Epithelial cell of proximal tubule (primary cell): Measurements from ENCODE around the gene NPAS3. TPM values are rescaled to one million over a fixed set of nuclear protein-coding genes. Genes with fewer than 3 reads are reported as not detected.

ENCODE experiments used
- DNase-seq: peaks from one replicate; pipeline ENCODE4 v3.0.0-alpha.2; 2011; ENCODE audit warnings: low read depth
- H3K4me3 ChIP-seq: 2 replicates; pipeline ENCODE4 v1.5.1; 2011; ENCODE audit warnings: low read depth, mild to moderate bottlenecking, low read length
- total RNA-seq: library from RNA; depleted of rRNA; stranded (reverse); fragments of >200 nt; gene quantifications from 2 replicates; pipeline ENCODE4 v1.2.3, GENCODE V29; 2015
- TF ChIP-seq, protein P1 (sequence below): conservative IDR thresholded peaks from 2 replicates; pipeline ENCODE4 v1.5.1; 2012; ENCODE audit warnings: low read depth, mild to moderate bottlenecking, low read length

The NPAS3 gene
- total RNA-seq, 1 donor from 2014 or later = 0.35 TPM

DNA sequence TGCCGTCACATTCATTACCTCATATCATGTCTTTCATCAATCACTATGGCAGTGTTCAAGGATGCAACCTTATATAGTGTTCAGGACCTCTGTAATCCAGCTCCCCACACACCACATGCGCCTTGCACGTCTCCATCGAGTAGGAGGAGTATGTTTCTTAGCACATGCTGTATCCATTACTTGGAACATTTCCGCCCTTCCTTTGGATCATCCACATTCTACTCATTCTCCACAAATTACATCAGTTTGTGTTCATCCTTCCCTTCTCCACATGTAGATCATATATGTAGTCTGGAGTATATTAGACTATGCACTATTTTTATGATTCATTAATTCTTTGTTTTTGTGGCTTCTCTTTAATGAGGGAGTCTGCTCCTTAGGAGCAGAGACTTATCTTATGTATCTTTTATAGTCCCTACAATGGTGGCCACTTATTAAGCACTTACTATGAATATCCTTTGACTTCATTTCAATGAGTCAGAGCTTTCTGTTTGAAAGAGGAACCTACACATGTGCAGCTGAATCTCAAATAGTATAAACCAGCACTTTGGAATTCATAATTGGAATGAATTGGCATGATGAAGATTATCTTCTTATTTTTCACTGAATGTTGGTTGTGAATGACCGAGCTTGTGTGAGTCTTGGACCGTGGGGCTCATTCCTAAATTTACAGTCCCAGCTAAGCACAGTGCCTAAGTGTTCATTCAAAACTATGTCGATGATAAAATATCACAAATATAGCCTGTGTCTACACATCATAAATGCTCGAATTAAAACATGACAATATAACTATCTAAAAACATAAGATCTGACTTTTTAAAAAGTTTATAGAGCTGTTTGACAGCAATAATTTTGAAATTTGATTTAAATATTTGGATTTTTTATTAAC, 30.2 kb upstream of the NPAS3 start:
- TF ChIP-seq, protein P1, sequence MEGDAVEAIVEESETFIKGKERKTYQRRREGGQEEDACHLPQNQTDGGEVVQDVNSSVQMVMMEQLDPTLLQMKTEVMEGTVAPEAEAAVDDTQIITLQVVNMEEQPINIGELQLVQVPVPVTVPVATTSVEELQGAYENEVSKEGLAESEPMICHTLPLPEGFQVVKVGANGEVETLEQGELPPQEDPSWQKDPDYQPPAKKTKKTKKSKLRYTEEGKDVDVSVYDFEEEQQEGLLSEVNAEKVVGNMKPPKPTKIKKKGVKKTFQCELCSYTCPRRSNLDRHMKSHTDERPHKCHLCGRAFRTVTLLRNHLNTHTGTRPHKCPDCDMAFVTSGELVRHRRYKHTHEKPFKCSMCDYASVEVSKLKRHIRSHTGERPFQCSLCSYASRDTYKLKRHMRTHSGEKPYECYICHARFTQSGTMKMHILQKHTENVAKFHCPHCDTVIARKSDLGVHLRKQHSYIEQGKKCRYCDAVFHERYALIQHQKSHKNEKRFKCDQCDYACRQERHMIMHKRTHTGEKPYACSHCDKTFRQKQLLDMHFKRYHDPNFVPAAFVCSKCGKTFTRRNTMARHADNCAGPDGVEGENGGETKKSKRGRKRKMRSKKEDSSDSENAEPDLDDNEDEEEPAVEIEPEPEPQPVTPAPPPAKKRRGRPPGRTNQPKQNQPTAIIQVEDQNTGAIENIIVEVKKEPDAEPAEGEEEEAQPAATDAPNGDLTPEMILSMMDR = no peak
- DNase-seq = no peak
- no peak overlapping the region for H3K4me3 ChIP-seq

- TF ChIP-seq, protein P1 = peak; percentile 37
- no peak for DNase-seq
- no peak overlapping the region for H3K4me3 ChIP-seq
Measured at GRCh38 chr14:32913725-32914124, 25.0 kb upstream of the NPAS3 start.

GRCh38 chr14:32914391-32914790, 24.3 kb upstream of the NPAS3 start:
- no peak overlapping the region for H3K4me3 ChIP-seq
- DNase-seq = no peak
- TF ChIP-seq, protein P1 = no peak

DNA sequence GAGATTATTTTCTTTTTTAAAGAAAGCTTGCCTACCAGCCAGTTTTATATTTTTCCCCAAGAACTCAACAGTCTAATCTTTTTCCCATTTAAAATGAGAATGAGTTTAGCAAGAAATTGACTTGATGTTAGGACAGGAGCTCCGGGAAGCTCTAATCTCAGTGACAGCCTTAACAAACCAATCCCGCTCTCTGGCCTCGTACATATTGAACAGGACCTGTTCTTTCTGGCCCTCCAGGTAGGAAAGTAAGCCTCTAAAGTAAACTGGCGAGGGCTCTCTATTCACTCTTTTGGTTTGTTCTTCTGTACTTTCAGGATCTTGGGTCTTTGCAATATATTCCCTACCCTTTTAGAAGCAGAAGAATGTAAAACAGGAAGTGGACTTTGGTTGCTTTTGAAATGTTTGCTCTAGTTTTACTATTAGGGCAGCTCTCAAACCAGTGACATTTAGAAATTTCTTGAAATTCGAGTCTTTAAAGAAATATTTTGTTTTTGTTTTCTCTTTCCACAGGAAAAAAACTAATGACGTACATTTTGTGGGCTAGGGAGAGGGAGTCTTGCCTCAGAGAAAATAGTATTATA, 17.9 kb upstream of the NPAS3 start:
- TF ChIP-seq, protein P1 = no peak
- no peak for DNase-seq
- H3K4me3 ChIP-seq = no peak overlapping the region

DNA sequence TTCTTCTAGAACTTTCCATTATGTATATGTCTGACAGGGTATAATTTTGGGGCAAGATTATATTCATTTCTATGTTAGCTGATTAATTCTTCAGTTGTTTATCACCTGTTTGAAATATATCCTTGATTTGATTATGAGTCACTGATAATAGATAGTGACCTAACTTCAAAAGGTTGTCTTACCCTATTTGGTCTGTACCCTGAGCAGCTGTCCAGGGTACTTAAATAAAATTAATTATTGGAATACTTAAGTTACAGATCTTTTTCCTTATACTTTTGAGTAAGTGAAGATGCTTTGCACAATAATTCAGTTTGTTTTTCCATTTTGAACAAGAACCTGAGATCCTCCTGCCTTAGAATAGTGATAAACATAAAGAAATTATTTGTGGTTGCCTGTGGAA, 13.2 kb upstream of the NPAS3 start:
- DNase-seq = no peak
- TF ChIP-seq, protein P1 = no peak
- no peak overlapping the region for H3K4me3 ChIP-seq

DNA sequence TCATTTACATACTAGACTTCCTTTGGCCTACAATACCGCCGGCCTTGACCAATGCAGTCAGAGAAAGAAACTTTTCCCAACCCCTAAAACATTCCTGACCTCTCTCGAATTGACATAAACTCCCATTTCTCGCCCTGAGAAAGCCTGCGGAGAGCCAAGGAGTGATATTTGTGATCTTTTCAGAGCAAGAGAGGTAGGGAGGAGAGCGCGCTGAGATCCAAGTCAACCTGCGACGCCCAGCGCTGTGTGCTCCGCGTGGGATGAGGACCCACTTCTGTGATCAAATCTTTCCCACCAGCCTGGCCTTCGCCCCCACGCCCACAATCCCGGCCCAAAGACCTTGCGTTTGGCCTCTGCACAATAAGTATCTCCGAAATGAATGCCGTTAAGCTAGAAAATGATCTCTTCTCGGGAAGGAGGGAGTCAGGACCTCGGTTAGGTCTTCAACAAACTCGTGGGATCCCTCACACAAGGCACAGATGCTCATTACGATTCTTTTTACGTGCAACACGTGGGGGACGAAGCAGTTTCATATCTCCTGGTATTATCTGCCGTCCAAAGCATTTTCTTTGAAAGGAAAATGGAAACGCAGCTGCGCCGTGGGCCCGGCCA, 6.3 kb upstream of the NPAS3 start:
- DNase-seq = no peak

More for the DNA sequence above, 6.3 kb upstream of the NPAS3 start:
- peak overlapping the region; percentile 45 for H3K4me3 ChIP-seq
- TF ChIP-seq, protein P1 = no peak
